ENCODE results near the gene ATP8A2.

GRCh38 chr13:26041444-26041843, 669.7 kb downstream of the ATP8A2 start:
- TF ChIP-seq POLR2AphosphoS5 (IDR thresholded peaks at IDR 0.05; ENCODE audit: low read length) (no peak), EP300 (IDR thresholded peaks at IDR 0.05; ENCODE audit: borderline replicate concordance in 1 of 2, control insufficient read depth in 1 of 2, low read depth in 2 of 2, low read length in 2 of 2) (no peak), CTCF (IDR thresholded peaks at IDR 0.05 in 2 of 3, conservative IDR thresholded peaks at IDR 0.05 in 1 of 3; ENCODE audit: control insufficient read depth in 2 of 3, extremely low read depth in 1 of 3, insufficient read depth in 1 of 3, low read depth in 3 of 3, low read length in 3 of 3) (no peak), TAF1 (IDR thresholded peaks at IDR 0.05; ENCODE audit: borderline replicate concordance, low read depth, low read length) (no peak), ZNF622 (IDR thresholded peaks at IDR 0.05) (no peak)

Data from GM12878 (cell line).